HepG2 (cell line): ENCODE measurements around the gene TPRN. TPM values are rescaled to one million over a fixed set of nuclear protein-coding genes. Genes with fewer than 3 reads are reported as not detected.

Experiments
- ARNT ChIP-seq: fragments of 450-650 bp; IDR thresholded peaks from 2 replicates; pipeline ENCODE4 v1.6.1; 2017
- CC2D1A ChIP-seq: sonication (generic); formaldehyde crosslinking; IDR thresholded peaks from 2 replicates; pipeline ENCODE4 v1.8.1; 2023; ENCODE audit warnings: mild to moderate bottlenecking, missing genetic modification reagents
- CCAR2 ChIP-seq: fragments of 200-400 bp; formaldehyde crosslinking; optimal IDR thresholded peaks from 2 replicates; pipeline ENCODE3; 2018; ENCODE audit warnings: low read depth, mild to moderate bottlenecking, low read length, moderate library complexity
- GTF2F1 ChIP-seq: fragments of 150-350 bp; IDR thresholded peaks from 2 replicates; pipeline ENCODE4 v1.6.1; 2014; ENCODE audit warnings: low read length
- HNRNPH1 ChIP-seq: fragments of 200-400 bp; formaldehyde crosslinking; optimal IDR thresholded peaks from 2 replicates; pipeline ENCODE3; 2017; ENCODE audit warnings: mild to moderate bottlenecking, low read depth, low read length
- SALL2 ChIP-seq: sonication (generic); formaldehyde crosslinking; IDR thresholded peaks from 2 replicates; pipeline ENCODE4 v1.8.1; 2023; ENCODE audit warnings: mild to moderate bottlenecking, missing genetic modification reagents, inconsistent platforms
- SIX1 ChIP-seq: sonication (generic); formaldehyde crosslinking; IDR thresholded peaks from 2 replicates; pipeline ENCODE4 v1.4.0; 2020; ENCODE audit warnings: missing genetic modification reagents, borderline replicate concordance
- SMC3 ChIP-seq: IDR thresholded peaks from 2 replicates; pipeline ENCODE4 v1.6.1; 2011; ENCODE audit warnings: low read length, improper control_type of control experiment
- ZNF329 ChIP-seq: sonication (generic); formaldehyde crosslinking; IDR thresholded peaks from 2 replicates; pipeline ENCODE4 v1.9.0; 2021; ENCODE audit warnings: low read depth, mild to moderate bottlenecking, missing genetic modification reagents
- ZNF496 ChIP-seq: sonication (generic); formaldehyde crosslinking; IDR thresholded peaks from 2 replicates; pipeline ENCODE4 v1.8.1; 2023; ENCODE audit warnings: mild to moderate bottlenecking, moderate library complexity, missing genetic modification reagents; ENCODE audit not compliant: insufficient replicate concordance
- ZNF781 ChIP-seq: sonication (generic); formaldehyde crosslinking; IDR thresholded peaks from 2 replicates; pipeline ENCODE4 v1.5.1; 2020; ENCODE audit warnings: borderline replicate concordance, mild to moderate bottlenecking, missing genetic modification reagents; ENCODE audit errors: not compliant biosample characterization
- ZNF879 ChIP-seq: sonication (generic); formaldehyde crosslinking; IDR thresholded peaks from 2 replicates; pipeline ENCODE4 v1.8.1; 2023; ENCODE audit warnings: missing genetic modification reagents
- ZSCAN21 ChIP-seq: sonication (generic); formaldehyde crosslinking; IDR thresholded peaks from 2 replicates; pipeline ENCODE4 v1.8.0; 2022; ENCODE audit warnings: mild to moderate bottlenecking, missing genetic modification reagents, moderate library complexity, borderline replicate concordance
- polyA plus RNA-seq, 8 experiments: library from polyadenylated mRNA; depleted of rRNA in 3 of 8; stranded (reverse) in 7 of 8; unstranded in 1 of 8; fragments of >200 nt; fragmentation: Illumina TruSeq in 4 of 8; extraction: Trizol in 4 of 8; gene quantifications; 2 replicates each; pipeline versions ENCODE4 v1.2.1 to v1.2.3, GENCODE V29; 2011 to 2016; ENCODE audit warnings: low read depth in 4 of 8, missing spikeins in 1 of 8, mixed read lengths in 1 of 8; ENCODE audit not compliant: insufficient read depth in 1 of 8
- total RNA-seq, 5 experiments: library from RNA; depleted of rRNA; stranded (reverse); fragments of >200 nt; fragmentation: Illumina TruSeq; extraction: Trizol; gene quantifications; 2 replicates each; pipeline ENCODE4 v1.2.3, GENCODE V29; 2016; ENCODE audit warnings: low read depth in 1 of 5
- TF ChIP-seq, protein P1 (sequence below): sonication (generic); formaldehyde crosslinking; IDR thresholded peaks from 2 replicates; pipeline ENCODE4 v1.4.0; 2020; ENCODE audit warnings: missing genetic modification reagents
- TF ChIP-seq, protein P2 (sequence below): IDR thresholded peaks from 2 replicates; pipeline ENCODE4 v1.6.1; 2016; ENCODE audit warnings: mild to moderate bottlenecking, missing biosample characterization, missing genetic modification reagents
- TF ChIP-seq, protein P3 (sequence below): sonication (generic); formaldehyde crosslinking; IDR thresholded peaks from 2 replicates; pipeline ENCODE4 v1.4.0; 2020; ENCODE audit warnings: missing genetic modification reagents
- TF ChIP-seq, protein P4 (sequence below): sonication (generic); formaldehyde crosslinking; IDR thresholded peaks from 2 replicates; pipeline ENCODE4 v1.4.0; 2020; ENCODE audit warnings: mild to moderate bottlenecking, missing genetic modification reagents
- TF ChIP-seq, protein P5 (sequence below): sonication (generic); formaldehyde crosslinking; IDR thresholded peaks from 2 replicates; pipeline ENCODE4 v1.8.0; 2022; ENCODE audit warnings: mild to moderate bottlenecking, missing genetic modification reagents
- TF ChIP-seq, protein P6 (sequence below): sonication (generic); formaldehyde crosslinking; IDR thresholded peaks from 2 replicates; pipeline ENCODE4 v1.5.0; 2020; ENCODE audit warnings: mild to moderate bottlenecking, missing genetic modification reagents

TPRN gene
- total and polyA plus RNA-seq, 2 of the 13 experiments (the other 11 are each of a cell fraction or from before 2014, with no cell fraction given): 10.1 to 19.2 TPM

DNA sequence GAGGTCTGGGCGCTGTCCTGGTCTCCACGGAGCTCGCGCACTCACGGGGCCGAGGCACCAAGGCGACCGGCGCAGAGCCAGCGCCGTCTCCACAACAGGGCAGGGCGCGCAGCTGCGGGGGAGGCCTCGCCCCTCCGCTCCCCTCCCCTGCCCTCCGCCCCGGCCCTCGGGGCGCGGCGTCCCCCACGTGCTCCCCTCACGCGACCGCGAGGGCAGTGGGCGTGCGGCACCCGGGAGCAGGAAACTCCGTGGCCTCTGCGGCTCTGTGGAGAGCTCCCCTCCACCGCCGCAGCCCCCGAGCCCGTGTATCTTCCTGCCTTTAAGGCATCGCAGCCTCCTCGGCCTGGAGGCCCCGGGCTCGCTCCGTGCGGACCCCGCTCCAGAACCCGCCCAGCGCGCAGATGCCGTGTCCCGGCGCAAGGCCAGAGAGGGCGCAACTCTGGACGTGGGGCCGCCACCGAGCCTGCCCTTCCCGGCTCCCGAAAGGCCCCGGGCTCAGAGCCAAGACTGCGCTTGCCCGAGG, 39.8 kb upstream of the TPRN start (continued):
- TF ChIP-seq CCAR2: no peak
- TF ChIP-seq GTF2F1: no peak
- TF ChIP-seq, protein P1, sequence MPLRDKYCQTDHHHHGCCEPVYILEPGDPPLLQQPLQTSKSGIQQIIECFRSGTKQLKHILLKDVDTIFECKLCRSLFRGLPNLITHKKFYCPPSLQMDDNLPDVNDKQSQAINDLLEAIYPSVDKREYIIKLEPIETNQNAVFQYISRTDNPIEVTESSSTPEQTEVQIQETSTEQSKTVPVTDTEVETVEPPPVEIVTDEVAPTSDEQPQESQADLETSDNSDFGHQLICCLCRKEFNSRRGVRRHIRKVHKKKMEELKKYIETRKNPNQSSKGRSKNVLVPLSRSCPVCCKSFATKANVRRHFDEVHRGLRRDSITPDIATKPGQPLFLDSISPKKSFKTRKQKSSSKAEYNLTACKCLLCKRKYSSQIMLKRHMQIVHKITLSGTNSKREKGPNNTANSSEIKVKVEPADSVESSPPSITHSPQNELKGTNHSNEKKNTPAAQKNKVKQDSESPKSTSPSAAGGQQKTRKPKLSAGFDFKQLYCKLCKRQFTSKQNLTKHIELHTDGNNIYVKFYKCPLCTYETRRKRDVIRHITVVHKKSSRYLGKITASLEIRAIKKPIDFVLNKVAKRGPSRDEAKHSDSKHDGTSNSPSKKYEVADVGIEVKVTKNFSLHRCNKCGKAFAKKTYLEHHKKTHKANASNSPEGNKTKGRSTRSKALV (CRISPR knock-in tag): peak; percentile 89
- no peak for TF ChIP-seq SIX1 (CRISPR knock-in tag)
- TF ChIP-seq, protein P2, sequence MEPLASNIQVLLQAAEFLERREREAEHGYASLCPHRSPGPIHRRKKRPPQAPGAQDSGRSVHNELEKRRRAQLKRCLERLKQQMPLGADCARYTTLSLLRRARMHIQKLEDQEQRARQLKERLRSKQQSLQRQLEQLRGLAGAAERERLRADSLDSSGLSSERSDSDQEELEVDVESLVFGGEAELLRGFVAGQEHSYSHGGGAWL (CRISPR knock-in tag): peak; percentile 86
- TF ChIP-seq, protein P3, sequence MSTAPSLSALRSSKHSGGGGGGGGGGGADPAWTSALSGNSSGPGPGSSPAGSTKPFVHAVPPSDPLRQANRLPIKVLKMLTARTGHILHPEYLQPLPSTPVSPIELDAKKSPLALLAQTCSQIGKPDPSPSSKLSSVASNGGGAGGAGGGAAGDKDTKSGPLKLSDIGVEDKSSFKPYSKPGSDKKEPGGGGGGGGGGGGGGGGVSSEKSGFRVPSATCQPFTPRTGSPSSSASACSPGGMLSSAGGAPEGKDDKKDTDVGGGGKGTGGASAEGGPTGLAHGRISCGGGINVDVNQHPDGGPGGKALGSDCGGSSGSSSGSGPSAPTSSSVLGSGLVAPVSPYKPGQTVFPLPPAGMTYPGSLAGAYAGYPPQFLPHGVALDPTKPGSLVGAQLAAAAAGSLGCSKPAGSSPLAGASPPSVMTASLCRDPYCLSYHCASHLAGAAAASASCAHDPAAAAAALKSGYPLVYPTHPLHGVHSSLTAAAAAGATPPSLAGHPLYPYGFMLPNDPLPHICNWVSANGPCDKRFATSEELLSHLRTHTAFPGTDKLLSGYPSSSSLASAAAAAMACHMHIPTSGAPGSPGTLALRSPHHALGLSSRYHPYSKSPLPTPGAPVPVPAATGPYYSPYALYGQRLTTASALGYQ: no peak; the same call in none of the 2 replicates
- no peak for TF ChIP-seq CC2D1A (CRISPR knock-in tag)
- TF ChIP-seq SALL2: peak; percentile 80; the same call in 1 of the 2 replicates
- 0 out of 2 replicates have a peak, but pooled peaks have one; percentile 47 for TF ChIP-seq ZNF879 (CRISPR knock-in tag)
- no peak for TF ChIP-seq SMC3
- TF ChIP-seq, protein P4, sequence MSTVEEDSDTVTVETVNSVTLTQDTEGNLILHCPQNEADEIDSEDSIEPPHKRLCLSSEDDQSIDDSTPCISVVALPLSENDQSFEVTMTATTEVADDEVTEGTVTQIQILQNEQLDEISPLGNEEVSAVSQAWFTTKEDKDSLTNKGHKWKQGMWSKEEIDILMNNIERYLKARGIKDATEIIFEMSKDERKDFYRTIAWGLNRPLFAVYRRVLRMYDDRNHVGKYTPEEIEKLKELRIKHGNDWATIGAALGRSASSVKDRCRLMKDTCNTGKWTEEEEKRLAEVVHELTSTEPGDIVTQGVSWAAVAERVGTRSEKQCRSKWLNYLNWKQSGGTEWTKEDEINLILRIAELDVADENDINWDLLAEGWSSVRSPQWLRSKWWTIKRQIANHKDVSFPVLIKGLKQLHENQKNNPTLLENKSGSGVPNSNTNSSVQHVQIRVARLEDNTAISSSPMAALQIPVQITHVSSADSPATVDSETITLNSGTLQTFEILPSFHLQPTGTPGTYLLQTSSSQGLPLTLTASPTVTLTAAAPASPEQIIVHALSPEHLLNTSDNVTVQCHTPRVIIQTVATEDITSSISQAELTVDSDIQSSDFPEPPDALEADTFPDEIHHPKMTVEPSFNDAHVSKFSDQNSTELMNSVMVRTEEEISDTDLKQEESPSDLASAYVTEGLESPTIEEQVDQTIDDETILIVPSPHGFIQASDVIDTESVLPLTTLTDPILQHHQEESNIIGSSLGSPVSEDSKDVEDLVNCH (CRISPR knock-in tag): 0 out of 2 replicates have a peak, but pooled peaks have one; percentile 34
- TF ChIP-seq, protein P5, sequence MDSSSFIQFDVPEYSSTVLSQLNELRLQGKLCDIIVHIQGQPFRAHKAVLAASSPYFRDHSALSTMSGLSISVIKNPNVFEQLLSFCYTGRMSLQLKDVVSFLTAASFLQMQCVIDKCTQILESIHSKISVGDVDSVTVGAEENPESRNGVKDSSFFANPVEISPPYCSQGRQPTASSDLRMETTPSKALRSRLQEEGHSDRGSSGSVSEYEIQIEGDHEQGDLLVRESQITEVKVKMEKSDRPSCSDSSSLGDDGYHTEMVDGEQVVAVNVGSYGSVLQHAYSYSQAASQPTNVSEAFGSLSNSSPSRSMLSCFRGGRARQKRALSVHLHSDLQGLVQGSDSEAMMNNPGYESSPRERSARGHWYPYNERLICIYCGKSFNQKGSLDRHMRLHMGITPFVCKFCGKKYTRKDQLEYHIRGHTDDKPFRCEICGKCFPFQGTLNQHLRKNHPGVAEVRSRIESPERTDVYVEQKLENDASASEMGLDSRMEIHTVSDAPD: no peak
- peak; percentile 85; the same call in 1 of the 2 replicates for TF ChIP-seq ZSCAN21 (CRISPR knock-in tag)
- TF ChIP-seq HNRNPH1: no peak
- TF ChIP-seq ARNT: no peak
- no peak for TF ChIP-seq ZNF496
- TF ChIP-seq, protein P6, sequence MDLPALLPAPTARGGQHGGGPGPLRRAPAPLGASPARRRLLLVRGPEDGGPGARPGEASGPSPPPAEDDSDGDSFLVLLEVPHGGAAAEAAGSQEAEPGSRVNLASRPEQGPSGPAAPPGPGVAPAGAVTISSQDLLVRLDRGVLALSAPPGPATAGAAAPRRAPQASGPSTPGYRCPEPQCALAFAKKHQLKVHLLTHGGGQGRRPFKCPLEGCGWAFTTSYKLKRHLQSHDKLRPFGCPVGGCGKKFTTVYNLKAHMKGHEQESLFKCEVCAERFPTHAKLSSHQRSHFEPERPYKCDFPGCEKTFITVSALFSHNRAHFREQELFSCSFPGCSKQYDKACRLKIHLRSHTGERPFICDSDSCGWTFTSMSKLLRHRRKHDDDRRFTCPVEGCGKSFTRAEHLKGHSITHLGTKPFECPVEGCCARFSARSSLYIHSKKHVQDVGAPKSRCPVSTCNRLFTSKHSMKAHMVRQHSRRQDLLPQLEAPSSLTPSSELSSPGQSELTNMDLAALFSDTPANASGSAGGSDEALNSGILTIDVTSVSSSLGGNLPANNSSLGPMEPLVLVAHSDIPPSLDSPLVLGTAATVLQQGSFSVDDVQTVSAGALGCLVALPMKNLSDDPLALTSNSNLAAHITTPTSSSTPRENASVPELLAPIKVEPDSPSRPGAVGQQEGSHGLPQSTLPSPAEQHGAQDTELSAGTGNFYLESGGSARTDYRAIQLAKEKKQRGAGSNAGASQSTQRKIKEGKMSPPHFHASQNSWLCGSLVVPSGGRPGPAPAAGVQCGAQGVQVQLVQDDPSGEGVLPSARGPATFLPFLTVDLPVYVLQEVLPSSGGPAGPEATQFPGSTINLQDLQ (CRISPR knock-in tag): peak; percentile 73; the same call in 1 of the 2 replicates
- peak; percentile 72 for TF ChIP-seq ZNF781 (CRISPR knock-in tag)
- TF ChIP-seq ZNF329 (CRISPR knock-in tag): peak; percentile 70; the same call in 1 of the 2 replicates
